NCI-H2107 treated with DMSO at 0.1 percent for 48 hours (cell line): ENCODE data around the gene TRIM54.
"Not testable (repeated sequence)": the region's sequence is repeated elsewhere in the genome, so short reads cannot be mapped to it uniquely, and the experiment has no call there.

Source experiments
- DNase-seq: peaks from one replicate; lab custom pipeline; 2025; ENCODE audit not compliant: unreplicated experiment; lab: John Stamatoyannopoulos, UW

TRIM54 gene

GRCh38 chr2:27281442-27281841 is 787 bp upstream of the TRIM54 start:
- no peak for DNase-seq

- no peak for DNase-seq
Observed at GRCh38 chr2:27282892-27283291, 663 bp downstream of the TRIM54 start.

- DNase-seq, result no peak
Observed at GRCh38 chr2:27284996-27285395, 2.8 kb downstream of the TRIM54 start.

GRCh38 chr2:27285481-27285880 is 3.3 kb downstream of the TRIM54 start:
- DNase-seq, result no peak

GRCh38 chr2:27288610-27289009 is 6.4 kb downstream of the TRIM54 start:
- DNase-seq, result no peak

GRCh38 chr2:27290549-27290948 is 8.3 kb downstream of the TRIM54 start:
- DNase-seq, result no peak

- DNase-seq, result no peak
Observed at GRCh38 chr2:27291865-27292264, 9.6 kb downstream of the TRIM54 start.

GRCh38 chr2:27294928-27295327 is 12.7 kb downstream of the TRIM54 start:
- no peak for DNase-seq

GRCh38 chr2:27296481-27296880 is 14.3 kb downstream of the TRIM54 start:
- no peak for DNase-seq

- no peak for DNase-seq
Observed at GRCh38 chr2:27297195-27297594, 15.0 kb downstream of the TRIM54 start.

- no peak for DNase-seq
Observed at GRCh38 chr2:27298391-27299080, 16.3 kb downstream of the TRIM54 start.

- not testable (repeated sequence) for DNase-seq
Observed at GRCh38 chr2:27300606-27301005, 18.4 kb downstream of the TRIM54 start.

GRCh38 chr2:27303093-27304025 is 21.1 kb downstream of the TRIM54 start:
- DNase-seq, result peak; percentile 32

- no peak for DNase-seq
Observed at GRCh38 chr2:27304488-27305240, 22.4 kb downstream of the TRIM54 start.

GRCh38 chr2:27305516-27305915 is 23.3 kb downstream of the TRIM54 start:
- DNase-seq, result no peak

GRCh38 chr2:27306136-27306535 is 23.9 kb downstream of the TRIM54 start:
- no peak for DNase-seq

- DNase-seq, result no peak
Observed at GRCh38 chr2:27306573-27307286, 24.5 kb downstream of the TRIM54 start.

- no peak for DNase-seq
Observed at GRCh38 chr2:27307287-27307544, 25.0 kb downstream of the TRIM54 start.

- DNase-seq, result no peak
Observed at GRCh38 chr2:27307545-27308358, 25.5 kb downstream of the TRIM54 start.

GRCh38 chr2:27308359-27308881 is 26.2 kb downstream of the TRIM54 start, which contains the start of gene UCN:
TSS of gene UCN (minus strand) at chr2:27308445. CDS start at chr2:27307895, 550 bp downstream.
- no peak for DNase-seq
